H4 (cell line): ENCODE measurements around the gene RNF157. TPM values are rescaled to one million over a fixed set of nuclear protein-coding genes. Genes with fewer than 3 reads are reported as not detected.

Experiments used
- DNase-seq: peaks from one replicate; pipeline ENCODE4 v3.0.0-alpha.2; 2015; ENCODE audit warnings: low spot score
- total RNA-seq: library from RNA; depleted of rRNA; stranded (reverse); fragments of >200 nt; shearing (Covaris generic); gene quantifications from 2 replicates; pipeline ENCODE4 v1.2.3, GENCODE V29; 2014

RNF157 gene
- total RNA-seq, 1 experiment from 2014 or later: 7.8 TPM

DNA sequence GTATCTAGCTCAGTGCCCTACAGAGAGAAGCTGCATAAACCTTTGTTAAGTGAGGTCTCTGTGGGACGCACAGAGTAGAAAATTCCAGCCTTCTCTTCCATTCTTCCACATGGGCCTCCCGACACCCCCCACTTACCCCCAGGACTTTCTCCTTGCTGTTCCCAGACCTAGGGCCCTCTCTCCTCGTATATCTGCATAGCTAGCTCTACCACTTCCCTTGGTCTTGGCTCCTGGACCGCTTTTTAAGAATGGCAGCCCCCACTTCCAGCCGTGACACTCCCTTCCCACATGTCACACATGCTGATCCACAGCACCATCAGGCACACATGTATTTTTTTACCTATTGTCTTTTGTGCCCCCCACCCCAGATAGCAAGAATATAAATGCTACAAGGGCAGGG lies 82.5 kb downstream of the RNF157 start:
- no peak for DNase-seq

DNA sequence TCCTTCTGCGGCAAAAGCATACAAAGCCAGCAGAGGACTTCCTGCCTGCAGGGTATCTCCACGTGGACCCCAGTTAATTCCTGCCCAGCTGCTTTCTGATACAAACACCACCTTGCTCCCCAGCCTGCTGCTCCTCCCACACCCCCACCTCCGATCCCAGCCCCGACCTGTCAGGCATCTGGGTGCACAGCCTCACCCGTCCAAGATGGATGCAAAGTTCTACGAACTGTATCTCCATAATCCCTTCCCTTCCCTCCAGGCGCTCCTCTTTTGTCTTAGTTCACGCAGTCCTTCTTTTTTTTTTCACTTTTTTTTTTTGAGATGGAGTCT lies 83.7 kb downstream of the RNF157 start:
- DNase-seq: no peak

DNA sequence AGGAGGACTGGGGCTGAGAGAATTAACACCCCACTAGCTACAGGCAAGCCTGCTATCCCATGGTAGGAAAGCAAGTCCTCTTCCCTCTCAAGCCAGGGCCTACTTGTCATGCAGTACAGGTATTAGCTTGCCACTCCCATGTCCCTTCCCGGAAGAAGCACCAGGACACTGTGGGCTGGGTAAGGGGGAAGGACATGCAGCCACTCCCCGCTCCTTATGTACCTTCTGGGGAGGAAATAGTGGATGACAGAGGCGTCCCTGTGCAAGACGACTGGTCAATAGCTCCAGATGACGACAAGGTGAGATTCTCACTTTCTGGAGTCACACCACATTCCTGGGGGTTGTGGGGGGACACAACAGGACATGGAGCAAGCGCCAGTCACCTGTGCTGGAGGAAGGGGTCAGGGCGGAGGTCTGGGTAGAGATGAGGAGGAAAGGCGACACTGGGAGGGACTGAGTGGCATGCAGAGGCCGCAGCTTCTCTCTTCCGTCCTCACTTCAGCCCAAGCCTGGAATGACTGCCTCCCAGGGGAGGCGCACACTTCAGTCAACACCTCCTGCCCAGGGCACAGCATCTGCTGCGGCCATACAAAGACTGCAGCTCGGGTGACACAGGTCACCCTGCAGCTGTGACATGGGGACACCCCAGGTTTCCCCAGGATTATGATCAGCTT lies 84.2 kb downstream of the RNF157 start:
- DNase-seq: no peak

DNA sequence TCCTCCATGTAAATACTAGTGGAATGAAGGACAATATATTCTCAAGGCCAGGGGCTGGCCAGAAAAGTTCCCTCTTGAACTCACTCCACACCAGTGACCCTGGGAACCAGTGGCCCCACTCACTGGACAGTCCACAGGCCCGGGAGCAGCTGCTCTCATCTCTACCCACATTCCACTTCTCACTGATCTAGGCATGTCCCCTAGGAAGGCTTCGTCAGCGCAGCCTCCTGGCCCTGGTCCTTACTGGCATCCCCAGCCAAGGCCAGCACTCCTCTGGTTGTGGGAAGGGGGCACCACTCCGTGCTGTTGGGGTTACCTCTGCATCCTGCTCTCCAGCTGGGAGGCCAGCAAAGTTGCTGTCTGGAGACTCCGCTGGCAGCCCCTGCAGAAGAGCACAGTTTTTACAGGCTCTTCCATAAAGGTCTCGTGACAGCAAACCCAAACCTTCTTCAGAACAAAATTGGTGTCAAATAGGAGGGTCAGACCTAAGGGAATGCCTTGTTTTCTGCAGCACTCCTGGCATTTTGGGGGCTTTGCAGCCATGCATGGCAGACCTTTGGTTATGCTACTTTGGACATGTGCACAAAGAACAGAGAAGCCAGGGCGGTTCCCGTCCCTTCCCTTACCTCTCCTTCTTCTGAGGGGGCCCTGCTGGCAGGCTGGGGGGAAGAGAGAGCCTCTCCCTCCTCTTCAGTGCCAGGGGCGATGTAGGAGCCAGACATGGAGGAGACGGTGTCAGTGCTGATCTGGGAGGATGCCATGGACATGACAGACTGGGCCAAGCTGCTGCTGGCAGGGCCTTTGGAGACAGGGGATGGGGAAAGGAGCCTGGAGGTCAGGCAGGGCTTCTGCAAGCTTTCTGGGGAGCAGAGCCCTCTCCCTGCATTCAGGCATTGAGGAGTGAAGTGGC lies 85.1 kb downstream of the RNF157 start:
- no peak for DNase-seq

DNA sequence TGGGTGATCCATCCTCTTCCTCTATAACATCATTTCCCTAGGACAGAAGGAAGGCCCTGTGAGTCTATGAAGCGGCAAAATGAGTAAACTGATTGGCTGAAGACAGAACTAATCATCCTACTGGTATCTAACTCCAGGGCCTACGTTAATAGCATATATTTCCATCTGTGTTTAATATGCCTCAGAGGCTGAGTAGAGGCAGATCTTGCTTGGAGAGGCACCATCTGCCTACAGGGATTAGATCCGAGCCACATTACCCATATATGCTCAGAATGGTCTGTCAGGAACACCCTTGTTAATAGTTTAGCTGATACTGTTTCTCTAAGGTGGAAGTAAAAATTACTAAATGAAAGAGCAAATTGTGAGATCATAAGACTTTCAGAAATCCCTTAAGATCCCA lies 86.0 kb downstream of the RNF157 start:
- DNase-seq: no peak

DNA sequence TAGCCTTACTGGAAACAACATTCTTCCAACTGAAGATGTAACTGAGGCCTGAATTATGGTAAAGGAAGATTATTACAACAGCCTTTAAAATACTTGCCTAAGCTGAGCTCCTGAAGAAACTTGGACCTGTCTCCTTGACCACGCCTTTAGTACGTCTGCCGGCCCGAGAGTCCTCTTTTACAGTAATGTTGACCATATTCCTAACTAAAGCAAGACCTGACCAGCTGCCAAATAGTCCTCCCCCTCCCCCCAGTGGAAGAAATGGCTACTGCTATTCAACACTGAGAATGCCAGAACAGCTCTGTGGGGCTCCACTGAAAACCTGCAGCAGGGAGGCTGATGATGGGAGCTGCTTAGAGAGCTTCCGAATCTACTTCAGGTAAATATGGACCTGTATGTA lies 86.7 kb downstream of the RNF157 start:
- DNase-seq: no peak

DNA sequence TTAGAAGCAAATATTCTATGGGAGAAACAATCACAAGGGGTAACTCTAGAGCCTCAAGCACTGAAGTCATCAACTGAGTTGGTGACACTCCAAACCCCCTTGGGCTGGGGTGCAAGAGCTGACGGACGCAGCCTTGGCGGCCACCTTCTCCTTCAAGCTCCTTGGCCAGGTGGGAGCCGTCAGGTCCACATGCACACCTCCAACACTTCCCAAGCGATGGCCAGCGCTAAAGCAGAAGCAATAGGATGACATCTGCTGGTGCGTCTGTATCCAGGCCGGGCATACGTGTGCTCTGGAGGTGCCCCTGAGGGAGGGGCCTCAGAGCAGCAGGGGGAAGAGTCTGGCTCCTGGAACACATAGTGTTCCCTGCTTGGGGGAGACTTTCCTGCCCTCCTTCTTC lies 87.1 kb downstream of the RNF157 start:
- no peak for DNase-seq

DNA sequence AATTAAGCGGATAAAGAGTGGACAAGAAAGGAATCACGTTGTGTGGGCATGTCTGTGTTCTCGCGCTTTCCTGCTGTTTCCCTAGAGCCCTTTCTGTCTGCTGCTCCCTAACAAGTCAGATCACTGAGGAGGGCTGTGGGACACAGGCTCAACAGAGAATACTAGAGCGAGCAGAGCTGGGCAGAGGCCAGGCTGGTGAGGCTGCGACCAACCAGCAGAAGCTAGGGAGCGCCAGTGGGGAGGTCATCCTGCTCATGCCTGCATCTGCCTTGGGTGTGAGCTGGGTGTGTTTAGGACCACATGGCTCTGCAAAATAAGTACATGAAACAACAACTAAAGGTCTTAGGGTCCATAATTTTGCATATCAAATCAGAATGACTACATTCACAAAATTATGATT lies 87.7 kb downstream of the RNF157 start:
- no peak for DNase-seq

DNA sequence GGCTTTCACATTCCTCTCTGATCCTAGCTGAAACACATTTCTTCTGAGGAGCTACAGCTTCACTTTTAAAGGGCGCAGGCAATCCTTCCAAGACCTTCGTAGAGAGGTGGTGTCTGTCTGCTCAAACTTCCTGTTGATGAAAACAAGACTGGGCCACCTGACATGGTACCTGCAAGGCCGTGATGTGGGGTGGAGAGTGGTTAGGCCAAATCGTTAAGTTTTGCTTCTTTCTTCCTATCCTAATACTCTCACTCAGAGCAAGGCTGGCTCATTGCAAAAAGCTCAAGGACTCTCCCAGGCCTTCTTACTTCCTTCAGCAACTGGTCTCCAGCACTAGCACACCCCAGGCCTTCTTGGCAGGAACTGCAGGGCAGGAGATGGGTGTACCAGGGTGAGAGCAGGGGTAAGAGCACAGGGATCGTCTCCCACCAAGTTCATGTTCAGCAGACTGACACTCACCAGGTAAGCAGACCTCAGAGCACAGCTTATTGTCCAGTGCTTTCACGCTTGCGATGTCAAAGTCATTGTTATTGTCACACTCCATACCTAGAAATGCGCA lies 88.3 kb downstream of the RNF157 start:
- no peak for DNase-seq

DNA sequence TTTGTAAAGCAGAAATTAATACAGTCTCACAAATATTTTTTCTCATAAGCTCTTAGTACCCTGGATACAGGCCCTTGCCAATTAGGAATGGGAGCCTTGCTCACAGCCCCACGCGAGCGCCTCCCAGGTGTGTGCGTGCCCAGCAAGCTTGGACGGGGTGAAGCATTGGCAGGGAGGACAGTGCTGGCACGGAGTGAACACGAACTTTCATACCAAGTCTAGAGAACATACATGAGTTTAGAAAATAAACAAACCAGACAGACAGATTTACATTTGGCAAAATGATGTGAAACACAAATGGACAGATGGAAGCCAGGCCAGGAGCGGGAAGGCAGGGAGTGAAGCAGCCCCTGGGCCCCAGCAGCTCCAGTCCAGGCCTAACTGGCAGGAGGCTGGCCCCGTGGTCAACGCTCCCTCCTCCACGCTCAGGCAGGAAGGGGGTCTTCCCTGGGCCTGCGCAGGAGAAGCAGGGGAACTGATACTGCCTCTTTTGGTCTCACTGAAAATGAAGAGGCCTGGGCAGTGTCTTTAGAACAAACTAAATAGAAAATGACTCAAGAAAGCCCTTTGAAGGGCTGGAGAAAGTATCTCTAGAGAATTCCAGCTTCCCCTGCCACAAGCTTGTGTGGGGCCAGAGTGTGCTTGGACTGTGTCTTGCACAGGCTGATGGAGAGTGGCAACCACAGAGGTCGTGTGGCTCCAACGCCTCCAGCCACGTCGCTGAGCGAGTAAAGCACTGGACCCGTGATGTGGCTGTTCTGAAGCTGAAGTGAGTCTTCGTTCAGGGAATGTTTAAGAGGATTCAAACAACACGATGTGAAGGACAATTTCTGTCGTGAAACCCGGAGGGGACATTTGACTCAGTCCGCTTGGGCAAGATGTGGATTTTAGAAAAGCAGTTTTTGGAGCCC lies 89.3 kb downstream of the RNF157 start:
- no peak for DNase-seq

DNA sequence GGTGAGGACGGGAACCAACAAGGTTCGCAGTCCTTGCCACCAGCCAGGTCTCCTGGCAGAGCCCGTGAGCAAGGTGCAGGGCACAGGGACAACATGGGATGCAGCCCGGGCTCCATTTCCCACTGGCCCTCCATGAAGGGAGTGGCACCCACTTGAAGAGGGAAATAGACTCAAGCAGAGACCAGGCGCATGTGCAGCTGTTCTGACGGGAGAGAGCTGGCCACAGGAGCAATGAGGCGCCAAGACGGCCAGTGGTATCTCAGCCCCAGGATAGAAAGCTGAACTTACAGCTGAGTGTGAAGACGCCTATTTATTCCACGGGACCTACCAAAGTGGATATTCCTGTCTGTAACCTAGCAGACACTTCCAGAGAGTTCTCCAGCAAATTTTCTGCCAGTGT lies 91.1 kb downstream of the RNF157 start:
- DNase-seq: no peak

DNA sequence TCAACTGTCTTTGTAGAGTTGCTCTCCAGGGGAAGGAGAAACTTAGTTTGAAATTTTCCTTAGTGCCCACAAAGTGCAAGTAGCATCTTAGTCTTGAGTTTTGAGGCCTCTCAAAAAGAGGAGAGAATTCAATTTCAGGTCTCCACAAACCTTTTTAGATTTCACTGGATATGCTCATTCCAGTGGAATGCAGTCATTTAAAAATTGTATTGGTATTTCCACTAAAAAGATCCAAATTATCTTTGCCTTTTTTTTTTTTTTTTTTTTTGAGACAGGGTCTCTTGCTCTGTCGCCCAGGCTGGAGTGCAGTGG lies 92.3 kb downstream of the RNF157 start:
- DNase-seq: no peak

DNA sequence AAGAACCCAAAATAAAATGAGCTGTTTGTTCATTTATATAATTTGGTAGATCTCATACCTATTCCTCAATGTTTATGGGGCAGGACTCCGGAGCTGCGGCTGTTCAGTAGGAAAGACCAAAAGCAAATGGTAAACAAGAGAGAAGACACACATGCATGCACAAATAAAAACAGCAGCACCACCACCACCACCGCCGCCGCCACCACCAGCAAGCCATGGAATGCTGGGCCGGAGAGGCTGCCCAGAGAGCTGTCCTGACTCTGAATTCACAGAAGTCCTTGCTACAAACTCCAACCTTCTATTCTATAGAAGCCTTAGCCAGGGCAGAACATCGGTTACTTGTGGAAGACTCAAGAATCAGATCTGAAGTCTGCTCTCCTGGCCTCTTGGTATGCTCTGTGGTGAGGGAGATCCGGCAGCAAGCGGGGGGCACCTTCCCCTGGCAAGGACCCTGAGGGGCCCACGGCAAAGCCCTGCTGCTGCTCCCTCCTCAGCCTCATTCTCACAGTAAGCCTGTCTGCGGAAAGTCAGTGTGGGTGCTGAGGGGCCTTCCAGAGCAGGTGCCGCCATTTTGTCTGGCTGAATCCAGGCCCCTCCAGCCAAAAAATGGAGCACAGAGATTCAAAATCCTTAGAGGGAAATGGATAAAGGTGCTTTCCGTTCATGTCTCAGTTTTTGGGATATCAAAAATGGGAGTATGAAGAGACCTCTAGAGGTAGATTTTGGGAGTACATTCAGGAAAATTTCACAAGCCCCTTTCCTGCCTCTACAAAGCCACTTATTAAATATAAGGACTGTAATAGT lies 92.9 kb downstream of the RNF157 start:
- no peak for DNase-seq

DNA sequence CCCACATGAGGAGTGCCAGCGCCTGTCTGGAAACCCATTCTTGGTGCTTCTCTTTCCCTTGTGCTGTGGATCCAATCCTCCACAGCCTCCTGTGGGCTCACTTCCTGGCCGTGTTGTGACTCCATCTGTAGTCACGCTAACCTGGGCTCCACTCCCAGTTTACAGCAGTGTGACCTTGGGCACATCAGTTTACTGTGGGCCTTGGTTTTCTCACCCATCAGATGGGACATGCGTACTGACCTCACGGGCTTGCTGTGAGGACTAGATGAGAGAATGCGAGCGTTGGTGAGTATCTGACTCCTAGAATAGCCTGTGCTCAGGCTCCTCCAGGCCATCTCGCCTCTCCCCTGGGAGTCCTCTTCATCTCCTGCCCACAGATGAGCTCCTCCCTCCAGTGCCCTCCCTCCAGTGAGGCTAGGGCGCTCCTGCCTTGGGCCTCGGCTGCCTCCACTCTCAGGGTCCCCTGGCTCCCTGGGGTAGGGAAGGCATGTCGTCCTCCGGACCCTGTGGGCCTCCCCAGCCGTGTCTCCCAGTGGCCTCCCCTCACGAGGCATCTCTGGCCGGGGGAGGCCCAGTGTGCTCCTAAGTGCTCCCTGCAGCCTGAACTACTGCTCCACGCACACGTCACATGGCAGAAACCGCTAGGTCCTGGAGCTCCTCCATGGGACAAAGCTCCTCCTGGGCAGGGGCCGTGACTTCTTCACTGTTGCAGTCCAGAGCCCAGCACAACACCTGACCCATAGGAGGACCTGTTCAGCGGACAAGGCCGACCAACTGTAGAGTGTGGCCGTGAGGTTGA lies 94.0 kb downstream of the RNF157 start:
- DNase-seq: no peak

DNA sequence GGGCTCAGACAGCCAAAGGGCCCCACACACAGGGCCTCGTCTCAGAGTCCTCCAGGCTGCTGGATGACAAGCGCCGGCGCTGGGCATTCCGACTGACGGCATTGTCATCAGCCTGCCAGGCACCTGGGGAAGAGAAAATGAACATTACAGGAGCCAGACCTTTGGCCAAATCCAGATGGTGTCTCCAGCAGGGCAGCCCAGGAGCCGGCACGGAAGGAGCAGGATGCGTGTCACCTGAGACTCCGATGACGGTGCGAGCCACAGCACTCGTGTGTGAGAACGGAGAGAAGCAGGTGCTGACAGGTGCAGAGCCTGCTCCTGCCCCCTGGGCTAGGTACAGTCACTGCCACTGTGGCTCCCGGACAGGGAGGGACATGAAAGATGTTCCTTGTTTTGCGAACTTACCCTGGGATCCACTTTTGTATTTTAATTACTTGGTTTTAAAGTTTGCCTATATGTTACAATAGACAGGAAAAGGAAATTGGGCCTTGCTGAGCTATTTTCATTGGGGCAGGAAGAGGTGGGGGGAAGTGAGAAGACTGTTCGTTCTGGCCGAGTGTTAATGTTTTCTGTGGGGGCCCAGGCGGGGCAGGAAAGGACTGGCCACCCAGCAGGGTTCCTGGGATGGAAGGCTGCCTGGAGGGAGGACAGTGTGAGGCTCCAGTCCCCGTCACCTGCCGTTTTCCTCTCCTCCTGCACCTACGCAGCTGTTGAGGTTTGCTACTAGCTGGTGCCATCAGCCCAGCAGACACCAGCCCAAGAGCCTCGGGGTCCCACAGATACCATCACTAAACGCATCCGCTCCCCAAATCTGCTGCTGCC lies 94.9 kb downstream of the RNF157 start:
- no peak for DNase-seq

DNA sequence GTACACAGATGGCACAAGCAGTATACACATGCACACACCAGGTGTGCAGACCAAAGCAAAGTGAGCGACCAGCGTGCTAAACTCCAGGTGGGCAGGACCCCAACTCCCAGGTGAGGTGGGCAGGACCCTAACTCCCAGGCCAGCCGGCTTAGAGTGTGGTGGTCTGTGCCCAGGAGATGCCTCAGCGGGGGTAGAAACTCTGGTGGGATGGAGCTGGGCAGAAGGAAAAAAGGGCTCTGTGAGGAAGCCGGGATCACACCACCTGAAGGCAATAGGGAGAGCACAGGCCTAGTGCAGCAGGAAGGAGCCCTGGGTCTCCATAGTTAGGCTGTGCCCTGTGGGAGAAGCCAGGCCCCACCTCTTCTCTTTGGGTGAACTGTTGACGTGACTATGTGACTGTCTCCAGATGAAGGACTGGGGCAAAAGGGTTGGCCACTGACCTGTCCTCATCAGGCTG lies 97.7 kb downstream of the RNF157 start:
- no peak for DNase-seq

DNA sequence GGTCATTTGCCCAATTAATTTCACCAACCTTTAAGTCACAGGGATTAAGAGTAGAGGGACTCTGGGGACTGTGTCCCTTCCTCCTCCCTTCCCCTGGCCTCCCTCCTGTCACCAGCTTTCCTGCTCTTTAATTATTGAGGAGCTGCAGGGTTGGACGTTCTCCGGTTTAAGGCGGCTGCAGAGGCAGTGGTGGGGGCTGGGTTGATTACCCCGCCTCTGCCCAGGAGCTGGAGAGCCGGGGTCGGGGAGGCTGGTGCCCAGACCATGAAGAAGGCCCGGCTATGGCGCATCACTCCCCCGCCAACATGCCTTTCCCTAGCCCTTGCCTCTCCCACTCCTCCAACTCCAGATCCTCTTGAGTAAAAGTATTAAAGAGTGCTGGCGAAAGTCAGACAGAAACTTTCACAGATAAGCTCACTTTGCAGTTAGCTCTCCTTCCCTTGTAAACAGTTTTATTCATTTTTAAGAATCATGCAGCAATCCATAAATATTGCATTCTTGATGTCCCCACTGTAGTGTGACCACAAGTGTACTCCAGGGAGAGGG lies 98.2 kb downstream of the RNF157 start:
- no peak for DNase-seq

DNA sequence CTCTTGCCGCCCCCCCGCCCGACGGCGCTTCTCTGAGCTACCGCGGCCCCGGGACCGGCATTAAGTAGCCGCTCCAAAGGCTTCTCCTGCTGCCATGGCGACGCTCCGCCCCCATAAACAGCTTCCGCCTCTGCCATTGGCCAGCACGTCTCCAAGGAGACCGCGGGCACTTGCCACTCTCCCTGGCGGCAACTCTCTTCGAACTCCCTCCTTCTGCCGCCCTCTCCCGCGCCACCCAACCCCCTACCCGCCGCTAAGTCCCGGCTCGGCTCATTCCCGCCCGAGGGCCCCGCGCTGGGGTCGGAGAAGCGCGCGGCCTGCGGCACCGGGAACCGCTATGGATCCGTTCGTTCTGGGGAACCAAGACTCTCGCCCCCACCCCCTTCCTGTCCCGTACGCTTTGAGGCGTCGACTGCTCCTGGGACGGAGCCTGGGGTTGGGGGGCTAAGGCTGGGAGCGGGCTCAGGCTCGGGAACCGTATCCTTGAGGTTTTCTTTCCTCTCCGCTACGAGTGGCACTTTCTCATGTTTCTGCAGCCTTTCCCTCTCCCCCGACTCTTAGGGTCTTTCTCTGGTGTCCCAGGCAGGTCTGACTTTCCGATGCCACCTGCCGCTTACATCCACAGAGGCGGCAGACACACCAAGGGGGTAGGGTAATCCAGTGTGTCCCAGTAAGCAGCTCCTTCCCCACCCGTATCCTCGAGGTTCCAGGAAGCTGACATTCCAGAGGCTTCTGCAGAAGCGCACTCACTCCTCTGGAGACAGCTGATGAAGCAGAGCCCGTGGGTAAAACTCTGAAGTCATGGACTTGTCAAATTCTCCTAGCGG lies 98.9 kb downstream of the RNF157 start, which contains the start of gene FOXJ1:
TSS of gene FOXJ1 (minus strand) at position 34 of the 827 bp plus-strand sequence. CDS start 850 bp downstream, outside the sequence.
- DNase-seq: peak; percentile 91
